Natural killer cell (primary cell): ENCODE data around the gene CEP131. TPM values are rescaled to one million over a fixed set of nuclear protein-coding genes. Genes with fewer than 3 reads are reported as not detected.

Experiments used
- ATAC-seq, 3 donors: fragments of 150-1000 bp in 2 of 3; fragments of 200-7000 bp in 1 of 3; cut with Tn5 transposase; 1 replicate in 1 of 3; 2 replicates in 2 of 3; pipeline ENCODE4 v1.10.0; 2021; ENCODE audit warnings: mild to moderate bottlenecking in 2 of 3, moderate library complexity in 2 of 3
- DNase-seq, 2 donors: peaks; one replicate each; pipeline versions ENCODE4 v3.0.0 to v3.0.0-alpha.2; 2013 to 2021; ENCODE audit warnings: mixed read lengths in 1 of 2
- H3K27ac ChIP-seq: one replicate; pipeline ENCODE4 v1.5.1; 2013; ENCODE audit warnings: mild to moderate bottlenecking, low read length
- H3K27me3 ChIP-seq: one replicate; pipeline ENCODE4 v1.6.1; 2013; ENCODE audit warnings: low read length; ENCODE audit not compliant: control insufficient read depth, insufficient read depth
- H3K36me3 ChIP-seq: one replicate; pipeline ENCODE4 v1.6.1; 2013; ENCODE audit warnings: low read length; ENCODE audit not compliant: control insufficient read depth, insufficient read depth
- H3K4me1 ChIP-seq: one replicate; pipeline ENCODE4 v1.6.1; 2013; ENCODE audit warnings: low read length; ENCODE audit not compliant: control insufficient read depth, insufficient read depth
- H3K4me3 ChIP-seq: one replicate; pipeline ENCODE4 v1.5.1; 2013; ENCODE audit warnings: low read length
- H3K9me3 ChIP-seq: one replicate; pipeline ENCODE4 v1.6.1; 2013; ENCODE audit warnings: low read length; ENCODE audit not compliant: control insufficient read depth, insufficient read depth
- H3K27ac Mint-ChIP-seq, 2 donors: one replicate each; pipeline ENCODE4 v1.8.0; 2022; ENCODE audit warnings: mild to moderate bottlenecking in 2 of 2, mixed read lengths in 2 of 2, moderate library complexity in 1 of 2
- H3K27me3 Mint-ChIP-seq, 2 donors: one replicate each; pipeline ENCODE4 v1.8.0; 2022; ENCODE audit warnings: low read depth in 2 of 2, mixed read lengths in 2 of 2
- H3K36me3 Mint-ChIP-seq: one replicate; pipeline ENCODE4 v1.8.0; 2022; ENCODE audit warnings: mixed read lengths
- H3K4me1 Mint-ChIP-seq, 2 donors: one replicate each; pipeline ENCODE4 v1.8.0; 2022; ENCODE audit warnings: mixed read lengths in 2 of 2
- H3K4me3 Mint-ChIP-seq: one replicate; pipeline ENCODE4 v1.8.0; 2022; ENCODE audit warnings: mild to moderate bottlenecking, moderate library complexity, mixed read lengths
- H3K9me3 Mint-ChIP-seq, 2 donors: one replicate each; pipeline ENCODE4 v1.8.0; 2022; ENCODE audit warnings: mixed read lengths in 2 of 2
- CTCF ChIP-seq: fragments of 200-600 bp; IDR thresholded peaks from one replicate; pipeline ENCODE4 v1.8.0; 2022; ENCODE audit warnings: antibody characterized with exemption
- WGBS: methylation state at CpG from one replicate; pipeline ENCODE4 v1.1.7; 2013; ENCODE audit warnings: missing lambda C conversion rate; ENCODE audit not compliant: insufficient coverage; 5-methylcytosine and 5-hydroxymethylcytosine counted together
- intact Hi-C: fragments of 100-400 bp; cut with micrococcal nuclease; formaldehyde crosslinking; loops from one replicate; pipeline ENCODE4 v1.14.2; 2022
- total RNA-seq, 4 donors: library from RNA; stranded (reverse); fragments of 120-200 nt in 1 of 4; gene quantifications; one replicate each; pipeline versions ENCODE4 v1.2.3 to v1.2.4, GENCODE V29; 2013 to 2022

Gene CEP131
- total RNA-seq, 3 donors from 2014 or later (not counting 1 experiment from before 2014, with no cell fraction given) = 9.9 to 11.4 (median 10.0) TPM

- ATAC-seq (no peak), DNase-seq (no peak)
- no peak overlapping the region for H3K27ac Mint-ChIP-seq
- TF ChIP-seq CTCF = no peak
- no peaks in the 10 kb centered on the region for H3K4me1 ChIP-seq
- H3K9me3 ChIP-seq = no peaks in the 10 kb centered on the region
- intact Hi-C loops = no loop called here
- no peak overlapping the region for H3K4me3 Mint-ChIP-seq
- H3K36me3 Mint-ChIP-seq = no peaks in the 10 kb centered on the region
- H3K4me3 ChIP-seq = no peak overlapping the region
- H3K36me3 ChIP-seq = peaks cover 82% of the 10 kb centered on the region
- WGBS = 97% methylated on average over 40 of the region's 40 CpGs
- no peaks in the 10 kb centered on the region for H3K27me3 ChIP-seq
- H3K4me1 Mint-ChIP-seq = peaks cover 5 to 7% of the 10 kb centered on the region in 2 donors
- no peaks in the 10 kb centered on the region for H3K9me3 Mint-ChIP-seq
- H3K27me3 Mint-ChIP-seq = no peaks in the 10 kb centered on the region
- no peak overlapping the region for H3K27ac ChIP-seq
These were observed 40.8 kb upstream of the CEP131 start for GRCh38 chr17:81263371-81264181.

GRCh38 chr17:81261582-81262336 lies 39.0 kb upstream of the CEP131 start:
- Mint-ChIP-seq H3K9me3 (no peaks in the 10 kb centered on the region), H3K27me3 (no peaks in the 10 kb centered on the region), H3K27ac (no peak overlapping the region), H3K4me3 (no peak overlapping the region), H3K36me3 (no peaks in the 10 kb centered on the region), H3K4me1 (no peaks in the 10 kb centered on the region)
- 94% methylated on average over 36 of the region's 36 CpGs for WGBS
- intact Hi-C loops = no loop called here
- Histone ChIP-seq H3K36me3 (peaks cover 82% of the 10 kb centered on the region), H3K4me3 (no peak overlapping the region), H3K4me1 (no peaks in the 10 kb centered on the region), H3K27ac (no peak overlapping the region), H3K27me3 (no peaks in the 10 kb centered on the region), H3K9me3 (no peaks in the 10 kb centered on the region)
- no peak for TF ChIP-seq CTCF
- DNase-seq (no peak), ATAC-seq (no peak)

- H3K36me3 Mint-ChIP-seq = no peaks in the 10 kb centered on the region
- no peak for TF ChIP-seq CTCF
- H3K9me3 Mint-ChIP-seq = no peaks in the 10 kb centered on the region
- Histone ChIP-seq H3K4me1 (no peaks in the 10 kb centered on the region), H3K9me3 (no peaks in the 10 kb centered on the region), H3K27ac (no peak overlapping the region), H3K4me3 (no peak overlapping the region), H3K27me3 (no peaks in the 10 kb centered on the region), H3K36me3 (peaks cover 78% of the 10 kb centered on the region)
- no peaks in the 10 kb centered on the region for H3K27me3 Mint-ChIP-seq
- intact Hi-C loops = no loop called here
- ATAC-seq (no peak), DNase-seq (no peak)
- WGBS = 97% methylated on average over 18 of the region's 18 CpGs
- no peaks in the 10 kb centered on the region for H3K4me1 Mint-ChIP-seq
- H3K27ac Mint-ChIP-seq = no peak overlapping the region
- no peak overlapping the region for H3K4me3 Mint-ChIP-seq
These were observed 38.3 kb upstream of the CEP131 start for GRCh38 chr17:81261096-81261495.
